GM19240 (cell line): ENCODE measurements around the gene CEP164.

ENCODE experiments used
- DNase-seq: peaks from one replicate; pipeline ENCODE4 v3.0.0; 2011; ENCODE audit warnings: low spot score; ENCODE audit not compliant: insufficient read length

CEP164 gene

DNA sequence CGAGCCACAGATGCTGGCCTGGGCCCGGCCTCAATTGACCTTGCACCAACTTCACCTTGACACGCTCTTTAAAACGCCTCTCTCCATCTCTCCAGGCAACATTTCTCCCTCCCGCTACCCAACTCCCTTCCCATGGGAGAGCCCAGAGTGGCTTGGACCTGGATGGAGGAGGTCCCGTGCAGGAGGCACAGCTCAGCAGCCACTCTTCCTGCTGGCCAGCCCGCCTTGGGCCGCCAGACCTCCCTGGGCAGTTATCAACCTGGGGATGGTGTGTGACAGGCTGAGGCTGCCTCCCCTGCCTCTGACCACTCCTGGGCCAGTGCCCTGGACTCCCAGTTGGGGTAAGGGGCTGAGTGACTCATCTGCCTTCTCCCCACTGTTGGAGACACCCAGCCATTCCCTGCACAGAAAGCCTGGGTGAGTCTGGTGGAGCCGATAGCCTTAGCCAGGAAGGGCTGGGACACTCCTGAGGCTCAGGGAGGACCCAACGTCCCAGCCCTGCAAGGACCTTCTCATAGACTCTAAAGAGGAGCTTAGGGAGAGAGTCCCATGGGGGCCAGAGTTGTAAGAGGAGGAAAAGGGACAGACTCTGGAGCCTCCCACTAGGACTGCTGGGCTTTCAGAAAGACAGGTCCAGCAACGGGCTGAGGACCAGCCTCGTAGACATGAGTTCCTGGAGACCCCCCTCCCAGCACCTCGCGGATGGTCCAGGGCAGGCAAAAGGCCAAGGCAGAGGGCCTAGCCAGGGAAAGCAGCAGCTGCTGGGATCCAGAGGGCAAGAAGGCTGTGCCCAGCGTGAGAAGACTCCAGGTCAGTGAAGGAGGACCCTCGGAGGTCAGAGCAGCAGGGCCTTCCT lies 131.7 kb downstream of the CEP164 start:
- DNase-seq, result no peak

- no peak for DNase-seq
Measured at GRCh38 chr11:117459979-117460300, 132.3 kb downstream of the CEP164 start.

- no peak for DNase-seq
Measured at GRCh38 chr11:117461396-117462182, 133.9 kb downstream of the CEP164 start.

DNA sequence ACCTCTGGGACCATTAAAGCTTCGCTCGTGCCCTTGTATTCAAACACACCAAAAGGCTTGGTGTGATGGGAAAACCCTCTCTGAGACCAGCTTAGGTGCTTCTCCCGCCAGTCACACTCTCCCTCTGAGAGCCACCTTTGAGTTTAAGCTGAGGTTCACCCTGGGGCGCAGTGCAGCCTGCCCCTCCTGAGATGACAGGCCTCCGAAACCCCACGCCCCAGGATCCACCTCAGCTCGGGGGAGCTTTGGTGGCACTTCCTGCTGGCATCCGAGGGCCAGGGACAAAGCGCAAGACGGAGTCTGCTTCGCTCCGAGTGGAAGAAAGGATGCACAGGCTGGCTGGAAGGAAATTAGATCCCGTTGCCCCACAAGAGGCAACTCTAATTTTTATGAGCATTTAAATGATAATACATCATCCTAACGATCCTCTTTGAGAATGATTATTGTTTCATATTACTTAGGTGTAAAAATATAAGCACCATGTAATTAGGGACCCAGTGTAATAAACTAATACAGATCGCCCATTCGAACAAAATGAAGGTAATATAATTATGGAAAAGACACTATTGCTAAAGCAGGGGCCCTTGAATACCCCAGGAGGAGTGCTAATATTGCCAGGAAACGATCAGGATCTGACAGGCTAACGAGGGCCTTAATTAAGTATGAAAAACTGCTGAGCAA lies 134.7 kb downstream of the CEP164 start:
- DNase-seq, result no peak

DNA sequence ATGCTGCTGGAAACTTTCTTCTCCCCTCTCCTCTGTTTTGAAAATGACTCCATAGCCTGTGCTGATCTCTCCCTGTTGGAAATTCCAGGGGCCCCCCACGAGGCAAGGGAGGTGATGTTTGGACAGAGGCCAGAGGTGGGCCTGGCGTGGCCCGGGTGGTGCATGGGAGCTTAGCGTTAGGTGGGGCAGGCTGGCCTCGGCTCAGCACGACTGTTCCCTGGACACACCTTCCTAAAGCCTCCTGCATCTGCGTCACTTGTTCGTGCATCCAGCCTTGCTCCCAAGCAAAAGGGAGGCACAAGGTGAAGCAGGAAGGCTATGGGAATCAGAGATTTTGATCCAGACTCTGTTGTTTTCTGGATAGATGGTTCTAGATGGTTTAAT lies 135.2 kb downstream of the CEP164 start:
- no peak for DNase-seq
